GM23338 (cell line): ENCODE results near the gene LRRFIP1. TPM values are rescaled to one million over a fixed set of nuclear protein-coding genes. Genes with fewer than 3 reads are reported as not detected.

Source experiments
- ATAC-seq: fragments of 200-7000 bp; cut with Tn5 transposase; 3 replicates; pipeline ENCODE4 v1.9.1; 2020
- DNase-seq: peaks from one replicate; pipeline ENCODE4 v3.0.0-alpha.2; 2015; ENCODE audit warnings: low spot score
- H2AFZ ChIP-seq: fragments of 200-600 bp; sonication (generic); 2 replicates; pipeline ENCODE4 v1.8.0; 2016; ENCODE audit warnings: antibody characterized with exemption, mild to moderate bottlenecking, moderate library complexity
- H3F3A ChIP-seq: fragments of 200-600 bp; sonication (generic); replicated peaks from 2 replicates; pipeline ENCODE4 v1.8.0; 2017; ENCODE audit warnings: antibody characterized with exemption, mixed run types, low read depth
- H3K27ac ChIP-seq: fragments of 200-600 bp; sonication (generic); 2 replicates; pipeline ENCODE4 v1.6.1; 2016; ENCODE audit warnings: low read depth
- H3K27me3 ChIP-seq: fragments of 200-600 bp; sonication (generic); 2 replicates; pipeline ENCODE4 v1.8.0; 2016; ENCODE audit warnings: mild to moderate bottlenecking, mixed run types, moderate library complexity; ENCODE audit not compliant: insufficient read depth
- H3K36me3 ChIP-seq: fragments of 200-600 bp; sonication (generic); 2 replicates; pipeline ENCODE4 v1.8.0; 2016; ENCODE audit warnings: mild to moderate bottlenecking; ENCODE audit not compliant: insufficient read depth
- H3K4me1 ChIP-seq: fragments of 200-600 bp; sonication (generic); 2 replicates; pipeline ENCODE4 v1.8.0; 2016; ENCODE audit warnings: mild to moderate bottlenecking, moderate library complexity; ENCODE audit not compliant: insufficient read depth
- H3K4me2 ChIP-seq: fragments of 200-600 bp; sonication (generic); 2 replicates; pipeline ENCODE4 v1.7.1; 2017; ENCODE audit warnings: mixed run types
- H3K4me3 ChIP-seq: fragments of 200-600 bp; sonication (generic); 2 replicates; pipeline ENCODE4 v1.6.1; 2016; ENCODE audit warnings: mixed run types
- H3K79me2 ChIP-seq: fragments of 200-600 bp; sonication (generic); replicated peaks from 2 replicates; pipeline ENCODE4 v1.8.0; 2017; ENCODE audit warnings: mild to moderate bottlenecking; ENCODE audit not compliant: insufficient read depth
- H3K9me2 ChIP-seq: fragments of 200-600 bp; sonication (generic); 2 replicates; pipeline ENCODE4 v1.8.0; 2017; ENCODE audit not compliant: insufficient read depth
- H4K20me1 ChIP-seq: fragments of 200-600 bp; sonication (generic); replicated peaks from 2 replicates; pipeline ENCODE4 v1.8.0; 2017; ENCODE audit warnings: mild to moderate bottlenecking; ENCODE audit not compliant: insufficient read depth
- H3K27ac Mint-ChIP-seq: 2 replicates; pipeline ENCODE4 v1.8.0; 2020; ENCODE audit warnings: inconsistent platforms, mild to moderate bottlenecking, moderate library complexity, mixed read lengths
- H3K27me3 Mint-ChIP-seq: 3 replicates; pipeline ENCODE4 v1.8.0; 2022; ENCODE audit warnings: low read depth, mild to moderate bottlenecking, moderate library complexity, mixed read lengths, inconsistent platforms; ENCODE audit not compliant: insufficient read depth, poor library complexity
- H3K36me3 Mint-ChIP-seq: 3 replicates; pipeline ENCODE4 v1.8.0; 2021; ENCODE audit warnings: low read depth, mild to moderate bottlenecking, inconsistent platforms, moderate library complexity, mixed read lengths
- H3K4me1 Mint-ChIP-seq: 3 replicates; pipeline ENCODE4 v1.8.0; 2020; ENCODE audit warnings: mild to moderate bottlenecking, inconsistent platforms, mixed read lengths
- H3K4me3 Mint-ChIP-seq: 3 replicates; pipeline ENCODE4 v1.8.0; 2021; ENCODE audit warnings: moderate library complexity, mild to moderate bottlenecking, inconsistent platforms, mixed read lengths
- H3K9me3 Mint-ChIP-seq: 3 replicates; pipeline ENCODE4 v1.8.0; 2020; ENCODE audit warnings: moderate library complexity, mild to moderate bottlenecking, inconsistent platforms, mixed read lengths
- CREB1 ChIP-seq: fragments of 250-450 bp; sonication (Bioruptor Pico); IDR thresholded peaks from 2 replicates; pipeline ENCODE4 v1.5.0; 2020; ENCODE audit warnings: low read depth, mild to moderate bottlenecking, moderate library complexity
- CTCF ChIP-seq, 2 experiments: fragments of 200-600 bp in 1 of 2; sonication (generic) in 1 of 2; conservative IDR thresholded peaks; 2 replicates each; pipeline versions ENCODE4 v1.5.1 to v1.6.1; 2016 to 2017; ENCODE audit warnings: antibody characterized with exemption in 2 of 2, low read depth in 2 of 2, mild to moderate bottlenecking in 2 of 2, moderate library complexity in 1 of 2
- EZH2 ChIP-seq: fragments of 200-600 bp; sonication (generic); IDR thresholded peaks from one replicate; pipeline ENCODE4 v1.8.0; 2017; ENCODE audit warnings: antibody characterized with exemption, mild to moderate bottlenecking, low read depth; ENCODE audit not compliant: unreplicated experiment
- JUNB ChIP-seq: IDR thresholded peaks from one replicate; pipeline ENCODE4 v1.6.1; 2016; ENCODE audit warnings: antibody characterized with exemption; ENCODE audit not compliant: unreplicated experiment
- NANOG ChIP-seq: IDR thresholded peaks from 2 replicates; pipeline ENCODE4 v1.6.1; 2016; ENCODE audit warnings: antibody characterized with exemption, borderline replicate concordance
- REST ChIP-seq: IDR thresholded peaks from one replicate; pipeline ENCODE4 v1.6.1; 2018; ENCODE audit warnings: antibody characterized with exemption; ENCODE audit not compliant: unreplicated experiment
- STAT1 ChIP-seq: IDR thresholded peaks from one replicate; pipeline ENCODE4 v1.6.1; 2016; ENCODE audit warnings: antibody characterized with exemption; ENCODE audit not compliant: unreplicated experiment
- ZNF114 ChIP-seq: fragments of 250-450 bp; sonication (Bioruptor Pico); IDR thresholded peaks from 2 replicates; pipeline ENCODE4 v1.5.0; 2020; ENCODE audit warnings: mild to moderate bottlenecking, moderate library complexity
- ZNF331 ChIP-seq: fragments of 250-450 bp; sonication (Bioruptor Pico); IDR thresholded peaks from 2 replicates; pipeline ENCODE4 v1.5.0; 2020; ENCODE audit warnings: low read depth, mild to moderate bottlenecking, moderate library complexity
- polyA plus RNA-seq: library from polyadenylated mRNA; unstranded; fragments of >200 nt; fragmentation: Nextera tagmentation; extraction: Ambion mirVana; gene quantifications from 2 replicates; pipeline ENCODE4 v1.2.1, GENCODE V29; 2016
- total RNA-seq: library from RNA; depleted of rRNA; stranded (reverse); fragments of >200 nt; shearing (Covaris generic); gene quantifications from 2 replicates; pipeline ENCODE4 v1.2.3, GENCODE V29; 2014

The LRRFIP1 gene
- total and polyA plus RNA-seq, 2 experiments from 2014 or later = 59.6 to 178 TPM

GRCh38 chr2:237759176-237759575, 131.8 kb downstream of the LRRFIP1 start (continued):
- TF ChIP-seq CTCF (conservative IDR thresholded peaks at IDR 0.05; ENCODE audit: low read depth in 2 of 2) (no peak), CREB1 (no peak), JUNB (no peak), EZH2 (no peak), STAT1 (no peak), ZNF331 (no peak), REST (no peak), ZNF114 (no peak), NANOG (no peak)

GRCh38 chr2:237760506-237761502, 133.4 kb downstream of the LRRFIP1 start:
- ATAC-seq (no peak), DNase-seq (no peak)
- Histone ChIP-seq H3K4me3 (no peak overlapping the region), H3K79me2 (no peaks in the 10 kb centered on the region), H2AFZ (no peak overlapping the region), H3F3A (no peaks in the 10 kb centered on the region), H3K27ac (no peak overlapping the region), H3K9me2 (no peaks in the 10 kb centered on the region), H3K36me3 (peaks cover 34% of the 10 kb centered on the region), H3K4me1 (no peaks in the 10 kb centered on the region), H3K4me2 (no peak overlapping the region), H4K20me1 (peaks cover 3% of the 10 kb centered on the region; the same call in 1 of the 2 replicates), H3K27me3 (no peaks in the 10 kb centered on the region)
- peaks cover 2% of the 10 kb centered on the region for H3K27me3 Mint-ChIP-seq
- no peak overlapping the region for H3K27ac Mint-ChIP-seq
- no peak overlapping the region for H3K4me3 Mint-ChIP-seq
- no peaks in the 10 kb centered on the region for H3K9me3 Mint-ChIP-seq
- H3K4me1 Mint-ChIP-seq = no peaks in the 10 kb centered on the region
- peaks cover 47% of the 10 kb centered on the region for H3K36me3 Mint-ChIP-seq
- TF ChIP-seq CTCF (conservative IDR thresholded peaks at IDR 0.05; ENCODE audit: low read depth in 2 of 2) (no peak), ZNF114 (no peak), CREB1 (no peak), REST (no peak), STAT1 (no peak), EZH2 (no peak)
